GM12878 (cell line): ENCODE data around the gene RGS19. TPM values are rescaled to one million over a fixed set of nuclear protein-coding genes. Genes with fewer than 3 reads are reported as not detected.

Experiments
- BHLHE40 ChIP-seq, 2 experiments: fragments of 450-650 bp in 1 of 2; IDR thresholded peaks; 2 replicates each; pipeline ENCODE4 v1.6.1; 2011 to 2017; ENCODE audit warnings: low read depth in 2 of 2, borderline replicate concordance in 1 of 2, improper control_type of control experiment in 1 of 2, low read length in 1 of 2, mild to moderate bottlenecking in 1 of 2
- CBX5 ChIP-seq: sonication (generic); IDR thresholded peaks from 2 replicates; pipeline ENCODE4 v1.6.1; 2016; ENCODE audit warnings: low read depth, moderate library complexity, mild to moderate bottlenecking, inconsistent platforms
- CHD1 ChIP-seq: IDR thresholded peaks from 2 replicates; pipeline ENCODE4 v1.6.1; 2012; ENCODE audit warnings: low read depth, low read length, improper control_type of control experiment
- ETV6 ChIP-seq, 2 experiments: fragments of 450-650 bp in 1 of 2; IDR thresholded peaks in 1 of 2; conservative IDR thresholded peaks in 1 of 2; 2 replicates each; pipeline ENCODE4 v1.6.1; 2014; ENCODE audit warnings: antibody characterized with exemption in 1 of 2, borderline replicate concordance in 1 of 2, low read depth in 1 of 2, mild to moderate bottlenecking in 1 of 2, moderate library complexity in 1 of 2
- GABPA ChIP-seq: IDR thresholded peaks from 2 replicates; pipeline ENCODE4 v1.6.1; 2014; ENCODE audit warnings: antibody characterized with exemption, low read depth, mild to moderate bottlenecking, inconsistent platforms
- GATAD2B ChIP-seq: fragments of 450-650 bp; conservative IDR thresholded peaks from 2 replicates; pipeline ENCODE4 v1.6.1; 2017; ENCODE audit warnings: low read depth, mild to moderate bottlenecking, moderate library complexity
- LARP7 ChIP-seq: fragments of 450-650 bp; IDR thresholded peaks from 2 replicates; pipeline ENCODE4 v1.6.1; 2017; ENCODE audit warnings: mild to moderate bottlenecking
- PAX8 ChIP-seq: fragments of 450-650 bp; IDR thresholded peaks from 2 replicates; pipeline ENCODE4 v1.6.1; 2017; ENCODE audit warnings: mild to moderate bottlenecking, moderate library complexity
- RCOR1 ChIP-seq: conservative IDR thresholded peaks from 2 replicates; pipeline ENCODE4 v1.6.1; 2012; ENCODE audit warnings: low read depth, low read length, improper control_type of control experiment
- SMC3 ChIP-seq: IDR thresholded peaks from 2 replicates; pipeline ENCODE4 v1.6.1; 2011; ENCODE audit warnings: low read length, improper control_type of control experiment, borderline replicate concordance
- SP1 ChIP-seq: IDR thresholded peaks from one replicate; pipeline ENCODE4 v1.6.1; 2011; ENCODE audit warnings: low read depth, low read length
- TCF12 ChIP-seq: IDR thresholded peaks from 2 replicates; pipeline ENCODE4 v1.6.1; 2011; ENCODE audit warnings: low read depth, mild to moderate bottlenecking, low read length
- WRNIP1 ChIP-seq: IDR thresholded peaks from 2 replicates; pipeline ENCODE4 v1.6.1; 2011; ENCODE audit warnings: low read depth, low read length, improper control_type of control experiment, borderline replicate concordance
- ZNF207 ChIP-seq: fragments of 450-650 bp; IDR thresholded peaks from 2 replicates; pipeline ENCODE4 v1.6.1; 2014; ENCODE audit warnings: antibody characterized with exemption, mild to moderate bottlenecking, borderline replicate concordance
- ZNF217 ChIP-seq: fragments of 450-650 bp; IDR thresholded peaks from 2 replicates; pipeline ENCODE4 v1.6.1; 2017; ENCODE audit warnings: antibody characterized with exemption, mild to moderate bottlenecking
- ZNF384 ChIP-seq: IDR thresholded peaks from 2 replicates; pipeline ENCODE4 v1.6.1; 2012; ENCODE audit warnings: low read depth, mild to moderate bottlenecking, low read length, improper control_type of control experiment, borderline replicate concordance
- polyA plus RNA-seq, 11 experiments: library from polyadenylated mRNA; depleted of rRNA in 4 of 11; unstranded in 6 of 11; stranded (reverse) in 5 of 11; fragments of >200 nt; fragmentation: Nextera tagmentation in 4 of 11; fragmentation: Illumina TruSeq in 1 of 11; extraction: Ambion mirVana in 4 of 11; extraction: Trizol in 1 of 11; gene quantifications; 1 replicate in 1 of 11; 2 replicates in 10 of 11; pipeline versions ENCODE4 v1.2.1 to v1.2.3, GENCODE V29; 2011 to 2016; ENCODE audit warnings: inconsistent platforms in 2 of 11, missing spikeins in 2 of 11, low read depth in 1 of 11
- total RNA-seq, 4 experiments: library from RNA; depleted of rRNA in 3 of 4; stranded (reverse); fragments of >200 nt in 3 of 4; fragmentation: Illumina TruSeq in 1 of 4; extraction: Trizol in 1 of 4; gene quantifications; 2 replicates each; pipeline versions ENCODE4 v1.2.1 to v1.2.3, GENCODE V29; 2013 to 2021
- TF ChIP-seq, protein P1 (sequence below): fragments of 450-650 bp; IDR thresholded peaks from 2 replicates; pipeline ENCODE4 v1.6.1; 2017; ENCODE audit warnings: mild to moderate bottlenecking
- TF ChIP-seq, protein P2 (sequence below): IDR thresholded peaks from 2 replicates; pipeline ENCODE4 v1.6.1; 2012; ENCODE audit warnings: low read depth, low read length, improper control_type of control experiment
- TF ChIP-seq, protein P3 (sequence below): fragments of 450-650 bp; IDR thresholded peaks from 2 replicates; pipeline ENCODE4 v1.6.1; 2018; ENCODE audit warnings: borderline replicate concordance, mild to moderate bottlenecking; ENCODE audit not compliant: partially characterized antibody
- TF ChIP-seq, protein P4 (sequence below): fragments of 450-650 bp; IDR thresholded peaks from 2 replicates; pipeline ENCODE4 v1.6.1; 2016; ENCODE audit warnings: mild to moderate bottlenecking
- TF ChIP-seq, protein P5 (sequence below): IDR thresholded peaks from 2 replicates; pipeline ENCODE4 v1.6.1; 2011; ENCODE audit warnings: borderline replicate concordance, low read depth, mild to moderate bottlenecking, moderate library complexity, low read length; ENCODE audit not compliant: insufficient read depth, poor library complexity, severe bottlenecking

RGS19 gene
- total and polyA plus RNA-seq, 10 of the 15 experiments (the other 5 are each of a cell fraction or from before 2014, with no cell fraction given), result 0.82 to 62.4 (median 39.8) TPM

DNA sequence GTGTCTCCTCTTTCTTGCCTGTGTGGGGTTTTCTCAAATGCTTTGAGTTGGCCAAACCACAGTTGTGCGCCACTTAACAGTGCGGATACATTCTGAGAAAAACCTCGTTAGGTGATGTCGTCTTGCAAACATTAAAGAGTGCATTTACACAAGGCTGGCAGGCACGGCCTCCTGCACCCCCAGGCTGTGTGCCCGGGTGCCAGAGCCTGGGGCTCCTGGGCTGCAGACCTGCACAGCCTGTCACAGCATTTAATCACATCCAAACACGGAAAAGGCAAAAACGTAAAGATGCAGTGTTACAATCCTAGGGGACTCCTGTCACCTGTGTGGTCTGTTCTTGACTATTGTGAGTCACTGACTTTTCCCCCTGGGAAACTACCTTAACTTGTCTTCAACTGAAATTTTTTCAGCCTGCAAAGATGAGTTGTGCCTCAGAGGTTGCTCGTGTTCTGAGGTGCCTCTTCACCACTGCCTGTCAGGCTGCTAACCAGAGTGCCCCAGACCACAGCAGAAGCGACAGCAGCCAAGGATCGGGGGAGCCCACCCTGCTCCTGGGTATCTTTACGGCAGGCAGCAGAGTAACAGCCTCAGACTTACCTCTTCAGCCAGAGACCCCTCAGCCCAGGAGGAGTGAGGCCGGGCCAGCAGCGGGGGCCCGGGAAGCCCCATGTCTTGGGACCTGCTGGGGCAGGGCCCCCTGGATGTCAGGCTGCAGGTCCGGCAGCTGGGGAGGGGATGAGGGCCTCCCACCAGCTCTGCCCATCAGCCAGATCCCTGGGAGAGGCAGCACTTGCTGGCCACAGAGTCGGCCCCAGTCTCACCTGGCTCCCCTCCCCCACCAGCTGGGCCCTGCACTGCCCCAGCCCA, 44.0 kb downstream of the RGS19 start (continued):
- TF ChIP-seq, protein P1, sequence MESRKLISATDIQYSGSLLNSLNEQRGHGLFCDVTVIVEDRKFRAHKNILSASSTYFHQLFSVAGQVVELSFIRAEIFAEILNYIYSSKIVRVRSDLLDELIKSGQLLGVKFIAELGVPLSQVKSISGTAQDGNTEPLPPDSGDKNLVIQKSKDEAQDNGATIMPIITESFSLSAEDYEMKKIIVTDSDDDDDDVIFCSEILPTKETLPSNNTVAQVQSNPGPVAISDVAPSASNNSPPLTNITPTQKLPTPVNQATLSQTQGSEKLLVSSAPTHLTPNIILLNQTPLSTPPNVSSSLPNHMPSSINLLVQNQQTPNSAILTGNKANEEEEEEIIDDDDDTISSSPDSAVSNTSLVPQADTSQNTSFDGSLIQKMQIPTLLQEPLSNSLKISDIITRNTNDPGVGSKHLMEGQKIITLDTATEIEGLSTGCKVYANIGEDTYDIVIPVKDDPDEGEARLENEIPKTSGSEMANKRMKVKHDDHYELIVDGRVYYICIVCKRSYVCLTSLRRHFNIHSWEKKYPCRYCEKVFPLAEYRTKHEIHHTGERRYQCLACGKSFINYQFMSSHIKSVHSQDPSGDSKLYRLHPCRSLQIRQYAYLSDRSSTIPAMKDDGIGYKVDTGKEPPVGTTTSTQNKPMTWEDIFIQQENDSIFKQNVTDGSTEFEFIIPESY, result 0 out of 2 replicates have a peak, but pooled peaks have one; percentile 26
- TF ChIP-seq SP1 (no peak), LARP7 (no peak), ZNF384 (no peak), GATAD2B (peak; percentile 65), CHD1 (no peak), PAX8 (no peak), GABPA (no peak), ZNF217 (no peak), SMC3 (no peak), WRNIP1 (no peak), ETV6 (conservative IDR thresholded peaks at IDR 0.05 in 1 of 2, IDR thresholded peaks at IDR 0.05 in 1 of 2; ENCODE audit: borderline replicate concordance in 1 of 2, low read depth in 1 of 2) (peak in 1 of 2 experiments; percentile 73; a peak in 1 of 4 replicates), RCOR1 (no peak), TCF12 (peak; percentile 10; the same call in 1 of the 2 replicates), ZNF207 (no peak), BHLHE40 (IDR thresholded peaks at IDR 0.05; ENCODE audit: borderline replicate concordance in 1 of 2, low read depth in 2 of 2, low read length in 1 of 2) (peak; percentile 5 to 59; a peak in 3 of 4 replicates), CBX5 (no peak)
- TF ChIP-seq, protein P2, sequence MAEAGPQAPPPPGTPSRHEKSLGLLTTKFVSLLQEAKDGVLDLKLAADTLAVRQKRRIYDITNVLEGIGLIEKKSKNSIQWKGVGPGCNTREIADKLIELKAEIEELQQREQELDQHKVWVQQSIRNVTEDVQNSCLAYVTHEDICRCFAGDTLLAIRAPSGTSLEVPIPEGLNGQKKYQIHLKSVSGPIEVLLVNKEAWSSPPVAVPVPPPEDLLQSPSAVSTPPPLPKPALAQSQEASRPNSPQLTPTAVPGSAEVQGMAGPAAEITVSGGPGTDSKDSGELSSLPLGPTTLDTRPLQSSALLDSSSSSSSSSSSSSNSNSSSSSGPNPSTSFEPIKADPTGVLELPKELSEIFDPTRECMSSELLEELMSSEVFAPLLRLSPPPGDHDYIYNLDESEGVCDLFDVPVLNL, result no peak
- TF ChIP-seq, protein P3, sequence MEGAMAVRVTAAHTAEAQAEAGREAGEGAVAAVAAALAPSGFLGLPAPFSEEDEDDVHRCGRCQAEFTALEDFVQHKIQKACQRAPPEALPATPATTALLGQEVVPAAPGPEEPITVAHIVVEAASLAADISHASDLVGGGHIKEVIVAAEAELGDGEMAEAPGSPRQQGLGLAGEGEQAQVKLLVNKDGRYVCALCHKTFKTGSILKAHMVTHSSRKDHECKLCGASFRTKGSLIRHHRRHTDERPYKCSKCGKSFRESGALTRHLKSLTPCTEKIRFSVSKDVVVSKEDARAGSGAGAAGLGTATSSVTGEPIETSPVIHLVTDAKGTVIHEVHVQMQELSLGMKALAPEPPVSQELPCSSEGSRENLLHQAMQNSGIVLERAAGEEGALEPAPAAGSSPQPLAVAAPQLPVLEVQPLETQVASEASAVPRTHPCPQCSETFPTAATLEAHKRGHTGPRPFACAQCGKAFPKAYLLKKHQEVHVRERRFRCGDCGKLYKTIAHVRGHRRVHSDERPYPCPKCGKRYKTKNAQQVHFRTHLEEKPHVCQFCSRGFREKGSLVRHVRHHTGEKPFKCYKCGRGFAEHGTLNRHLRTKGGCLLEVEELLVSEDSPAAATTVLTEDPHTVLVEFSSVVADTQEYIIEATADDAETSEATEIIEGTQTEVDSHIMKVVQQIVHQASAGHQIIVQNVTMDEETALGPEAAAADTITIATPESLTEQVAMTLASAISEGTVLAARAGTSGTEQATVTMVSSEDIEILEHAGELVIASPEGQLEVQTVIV, result no peak
- TF ChIP-seq, protein P4, sequence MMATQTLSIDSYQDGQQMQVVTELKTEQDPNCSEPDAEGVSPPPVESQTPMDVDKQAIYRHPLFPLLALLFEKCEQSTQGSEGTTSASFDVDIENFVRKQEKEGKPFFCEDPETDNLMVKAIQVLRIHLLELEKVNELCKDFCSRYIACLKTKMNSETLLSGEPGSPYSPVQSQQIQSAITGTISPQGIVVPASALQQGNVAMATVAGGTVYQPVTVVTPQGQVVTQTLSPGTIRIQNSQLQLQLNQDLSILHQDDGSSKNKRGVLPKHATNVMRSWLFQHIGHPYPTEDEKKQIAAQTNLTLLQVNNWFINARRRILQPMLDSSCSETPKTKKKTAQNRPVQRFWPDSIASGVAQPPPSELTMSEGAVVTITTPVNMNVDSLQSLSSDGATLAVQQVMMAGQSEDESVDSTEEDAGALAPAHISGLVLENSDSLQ, result peak; percentile 69
- TF ChIP-seq, protein P5, sequence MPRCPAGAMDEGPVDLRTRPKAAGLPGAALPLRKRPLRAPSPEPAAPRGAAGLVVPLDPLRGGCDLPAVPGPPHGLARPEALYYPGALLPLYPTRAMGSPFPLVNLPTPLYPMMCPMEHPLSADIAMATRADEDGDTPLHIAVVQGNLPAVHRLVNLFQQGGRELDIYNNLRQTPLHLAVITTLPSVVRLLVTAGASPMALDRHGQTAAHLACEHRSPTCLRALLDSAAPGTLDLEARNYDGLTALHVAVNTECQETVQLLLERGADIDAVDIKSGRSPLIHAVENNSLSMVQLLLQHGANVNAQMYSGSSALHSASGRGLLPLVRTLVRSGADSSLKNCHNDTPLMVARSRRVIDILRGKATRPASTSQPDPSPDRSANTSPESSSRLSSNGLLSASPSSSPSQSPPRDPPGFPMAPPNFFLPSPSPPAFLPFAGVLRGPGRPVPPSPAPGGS, result peak; percentile 13
